Keratinocyte (primary cell): ENCODE measurements around the gene ADGRG4. TPM values are rescaled to one million over a fixed set of nuclear protein-coding genes. Genes with fewer than 3 reads are reported as not detected.

ENCODE experiments used
- DNase-seq: peaks from one replicate; pipeline ENCODE4 v3.0.0-alpha.2; 2011; ENCODE audit warnings: low read depth, missing footprints, low spot score
- FAIRE-seq: peaks from 2 replicates; lab custom pipeline; 2011; peaks lifted over from hg19 to GRCh38; lab: Jason Lieb, UNC
- H2AFZ ChIP-seq: 2 replicates; pipeline ENCODE4 v1.6.0; 2012; ENCODE audit warnings: low read length, control low read depth, inconsistent platforms; ENCODE audit not compliant: control insufficient read depth
- H3K27ac ChIP-seq: 2 replicates; pipeline ENCODE4 v1.5.1; 2011; ENCODE audit warnings: low read length; ENCODE audit not compliant: control insufficient read depth, insufficient read depth
- H3K27me3 ChIP-seq: 3 replicates; pipeline ENCODE4 v1.6.0; 2011; ENCODE audit warnings: low read length; ENCODE audit not compliant: control insufficient read depth, insufficient read depth; ENCODE audit errors: extremely low read depth
- H3K36me3 ChIP-seq, 2 experiments: 2 replicates in 1 of 2; 3 replicates in 1 of 2; pipeline ENCODE4 v1.5.1; 2011; ENCODE audit warnings: low read length in 2 of 2, mild to moderate bottlenecking in 1 of 2; ENCODE audit not compliant: control insufficient read depth in 2 of 2, insufficient read depth in 2 of 2; ENCODE audit errors: extremely low read depth in 1 of 2
- H3K4me1 ChIP-seq: 3 replicates; pipeline ENCODE4 v1.5.1; 2011; ENCODE audit warnings: low read length; ENCODE audit not compliant: control insufficient read depth, insufficient read depth; ENCODE audit errors: extremely low read depth
- H3K4me2 ChIP-seq: 3 replicates; pipeline ENCODE4 v1.6.0; 2011; ENCODE audit warnings: low read depth, low read length; ENCODE audit not compliant: control insufficient read depth, insufficient read depth; ENCODE audit errors: extremely low read depth
- H3K4me3 ChIP-seq, 3 experiments: fragments of 200-600 bp in 1 of 3; sonication (generic) in 1 of 3; 2 replicates in 2 of 3; 3 replicates in 1 of 3; pipeline ENCODE4 v1.5.1; 2011 to 2016; ENCODE audit warnings: low read length in 3 of 3, mild to moderate bottlenecking in 3 of 3, control low read depth in 2 of 3, inconsistent platforms in 1 of 3, low read depth in 1 of 3, mixed read lengths in 1 of 3, mixed run types in 1 of 3, moderate library complexity in 1 of 3; ENCODE audit not compliant: control insufficient read depth in 2 of 3, insufficient read depth in 2 of 3; ENCODE audit errors: extremely low read depth in 1 of 3
- H3K79me2 ChIP-seq: 2 replicates; pipeline ENCODE4 v1.6.0; 2012; ENCODE audit warnings: low read length; ENCODE audit not compliant: control insufficient read depth, insufficient read depth
- H3K9ac ChIP-seq: 3 replicates; pipeline ENCODE4 v1.6.0; 2011; ENCODE audit warnings: low read length; ENCODE audit not compliant: control insufficient read depth, insufficient read depth; ENCODE audit errors: extremely low read depth
- H3K9me1 ChIP-seq: 3 replicates; pipeline ENCODE4 v1.6.0; 2011; ENCODE audit warnings: low read length; ENCODE audit not compliant: control insufficient read depth, insufficient read depth; ENCODE audit errors: extremely low read depth
- H3K9me3 ChIP-seq: 2 replicates; pipeline ENCODE4 v1.5.1; 2012; ENCODE audit warnings: low read depth, low read length; ENCODE audit not compliant: control insufficient read depth
- H4K20me1 ChIP-seq: 3 replicates; pipeline ENCODE4 v1.6.0; 2011; ENCODE audit warnings: low read length; ENCODE audit not compliant: control insufficient read depth, insufficient read depth; ENCODE audit errors: extremely low read depth
- EZH2 ChIP-seq: IDR thresholded peaks from one replicate; pipeline ENCODE4 v1.6.1; 2012; ENCODE audit warnings: inconsistent platforms, mild to moderate bottlenecking, low read length, moderate library complexity
- dilution Hi-C: fragments of 300-500 bp; cut with MboI; formaldehyde crosslinking; loops from one replicate; pipeline ENCODE4 v1.7.0; 2020; ENCODE audit warnings: low sequenced_read_pairs; ENCODE audit not compliant: extremely low pct_ligation_motif_present
- polyA plus RNA-seq, 5 experiments: library from polyadenylated mRNA; depleted of rRNA in 3 of 5; stranded (reverse) in 3 of 5; stranded (forward) in 1 of 5; unstranded in 1 of 5; fragments of >200 nt; gene quantifications; 1 replicate in 1 of 5; 2 replicates in 3 of 5; 3 replicates in 1 of 5; pipeline versions ENCODE4 v1.2.1 to v1.2.3, GENCODE V29; 2011 to 2012; ENCODE audit warnings: missing spikeins in 2 of 5, low read depth in 1 of 5, low replicate concordance in 1 of 5
- TF ChIP-seq, protein P1 (sequence below), 3 experiments: IDR thresholded peaks in 1 of 3; conservative IDR thresholded peaks in 1 of 3; optimal IDR thresholded peaks in 1 of 3; 2 replicates in 2 of 3; 3 replicates in 1 of 3; pipeline versions ENCODE3 to v1.5.1; 2011; ENCODE audit warnings: low read length in 3 of 3, mild to moderate bottlenecking in 3 of 3, moderate library complexity in 2 of 3, control low read depth in 1 of 3, inconsistent platforms in 1 of 3; ENCODE audit not compliant: insufficient read depth in 2 of 3; ENCODE audit errors: extremely low read depth in 1 of 3

Gene ADGRG4
- polyA plus RNA-seq, 1 donor (not counting 4 experiments of a cell fraction or from before 2014, with no cell fraction given) = not detected

DNA sequence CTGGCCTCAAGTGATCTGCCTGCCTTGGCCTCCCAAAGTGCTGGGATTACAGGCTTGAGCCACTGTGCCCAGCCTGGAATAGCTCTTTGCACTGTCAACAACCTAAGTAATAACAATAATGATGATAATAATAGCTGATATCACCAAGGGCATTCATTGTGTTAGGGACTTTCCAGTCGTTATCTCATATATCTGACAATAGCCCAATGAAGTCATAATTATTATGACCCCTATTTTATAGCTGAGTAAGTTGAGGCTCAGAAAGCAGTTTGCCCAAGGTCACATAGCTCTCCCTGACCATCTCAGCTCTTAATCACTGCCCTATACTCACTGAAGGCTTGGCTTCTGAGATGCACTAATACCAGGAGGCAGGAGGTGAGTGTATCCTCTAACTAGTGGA is 30.8 kb upstream of the ADGRG4 start:
- Histone ChIP-seq H3K4me1 (peaks cover 10% of the 10 kb centered on the region), H3K4me2 (no peak overlapping the region), H3K36me3 (no peaks in the 10 kb centered on the region), H3K9ac (no peak overlapping the region), H3K79me2 (no peaks in the 10 kb centered on the region), H4K20me1 (no peaks in the 10 kb centered on the region), H3K9me3 (no peaks in the 10 kb centered on the region), H3K27ac (no peak overlapping the region), H3K9me1 (no peaks in the 10 kb centered on the region), H3K27me3 (no peaks in the 10 kb centered on the region), H2AFZ (no peak overlapping the region), H3K4me3 (no peak overlapping the region)
- DNase-seq (no peak), FAIRE-seq (no peak)
- TF ChIP-seq, protein P1, sequence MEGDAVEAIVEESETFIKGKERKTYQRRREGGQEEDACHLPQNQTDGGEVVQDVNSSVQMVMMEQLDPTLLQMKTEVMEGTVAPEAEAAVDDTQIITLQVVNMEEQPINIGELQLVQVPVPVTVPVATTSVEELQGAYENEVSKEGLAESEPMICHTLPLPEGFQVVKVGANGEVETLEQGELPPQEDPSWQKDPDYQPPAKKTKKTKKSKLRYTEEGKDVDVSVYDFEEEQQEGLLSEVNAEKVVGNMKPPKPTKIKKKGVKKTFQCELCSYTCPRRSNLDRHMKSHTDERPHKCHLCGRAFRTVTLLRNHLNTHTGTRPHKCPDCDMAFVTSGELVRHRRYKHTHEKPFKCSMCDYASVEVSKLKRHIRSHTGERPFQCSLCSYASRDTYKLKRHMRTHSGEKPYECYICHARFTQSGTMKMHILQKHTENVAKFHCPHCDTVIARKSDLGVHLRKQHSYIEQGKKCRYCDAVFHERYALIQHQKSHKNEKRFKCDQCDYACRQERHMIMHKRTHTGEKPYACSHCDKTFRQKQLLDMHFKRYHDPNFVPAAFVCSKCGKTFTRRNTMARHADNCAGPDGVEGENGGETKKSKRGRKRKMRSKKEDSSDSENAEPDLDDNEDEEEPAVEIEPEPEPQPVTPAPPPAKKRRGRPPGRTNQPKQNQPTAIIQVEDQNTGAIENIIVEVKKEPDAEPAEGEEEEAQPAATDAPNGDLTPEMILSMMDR (optimal IDR thresholded peaks at IDR 0.05 in 1 of 3, IDR thresholded peaks at IDR 0.05 in 1 of 3, conservative IDR thresholded peaks at IDR 0.05 in 1 of 3; ENCODE audit: extremely low read depth in 1 of 3, insufficient read depth in 2 of 3, low read length in 3 of 3) = no peak
- dilution Hi-C loops = no loop called here

DNA sequence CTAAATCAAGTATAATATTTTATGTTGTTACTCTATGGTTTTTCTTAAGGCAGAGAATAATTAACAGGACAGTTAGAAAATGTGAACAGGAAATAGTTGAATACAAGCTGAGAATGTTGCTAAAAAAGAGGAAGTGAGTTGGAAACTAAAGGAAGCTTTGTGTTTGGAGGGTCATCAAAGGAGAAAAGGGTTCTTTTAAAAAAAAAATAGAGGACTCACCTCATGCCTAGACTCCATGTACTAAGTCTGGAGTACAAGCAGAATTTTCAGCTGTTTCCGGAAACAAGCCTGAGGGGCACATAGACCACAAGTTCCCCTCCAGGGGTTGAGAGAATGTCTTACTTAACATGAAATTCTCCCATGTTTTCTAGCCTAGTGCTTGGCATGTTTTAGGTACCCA is 29.5 kb upstream of the ADGRG4 start:
- no peaks in the 10 kb centered on the region for H3K79me2 ChIP-seq
- H3K9me3 ChIP-seq = no peaks in the 10 kb centered on the region
- H3K4me2 ChIP-seq = no peak overlapping the region
- H3K9ac ChIP-seq = no peak overlapping the region
- H2AFZ ChIP-seq = no peak overlapping the region
- H4K20me1 ChIP-seq = no peaks in the 10 kb centered on the region
- no peak overlapping the region for H3K4me3 ChIP-seq
- TF ChIP-seq EZH2 = no peak
- TF ChIP-seq, protein P1 (optimal IDR thresholded peaks at IDR 0.05 in 1 of 3, IDR thresholded peaks at IDR 0.05 in 1 of 3, conservative IDR thresholded peaks at IDR 0.05 in 1 of 3; ENCODE audit: extremely low read depth in 1 of 3, insufficient read depth in 2 of 3, low read length in 3 of 3) = no peak
- no peaks in the 10 kb centered on the region for H3K36me3 ChIP-seq
- no peak for FAIRE-seq
- H3K27me3 ChIP-seq = no peaks in the 10 kb centered on the region
- DNase-seq = no peak
- no peaks in the 10 kb centered on the region for H3K9me1 ChIP-seq
- no peak overlapping the region for H3K27ac ChIP-seq
- dilution Hi-C loops = no loop called here
- H3K4me1 ChIP-seq = peaks cover 10% of the 10 kb centered on the region
